ENCODE measurements around the gene DFFB.

DFFB gene

DNA sequence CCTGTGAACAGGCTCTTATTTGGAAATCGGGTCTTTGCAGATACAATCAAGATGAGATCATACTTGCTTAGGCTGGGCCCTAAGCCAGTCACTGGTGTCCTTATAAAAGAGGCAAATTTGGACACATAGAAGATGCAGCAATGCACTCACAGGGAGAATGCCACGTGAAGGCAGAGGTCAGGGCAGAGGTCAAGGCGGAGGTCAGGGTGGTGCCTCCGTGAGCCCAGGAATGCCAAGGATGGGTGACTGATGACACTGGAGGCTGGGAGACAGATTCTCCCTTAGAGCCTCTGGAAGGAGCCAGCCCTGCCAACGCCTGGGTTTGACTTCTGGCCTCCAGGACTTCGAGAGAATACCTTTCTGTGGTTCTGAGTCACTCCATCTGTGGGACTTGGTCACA is 65.6 kb downstream of the DFFB start:
- peaks cover 0 to 54% of the 10 kb centered on the region in 2 donors for H3K27me3 ChIP-seq
- H3K27ac ChIP-seq: no peak overlapping the region
- no peaks in the 10 kb centered on the region for H3K9me3 ChIP-seq
- intact Hi-C loops (cut with DNase I; ENCODE audit: low total_unique reads): no loop called here
- H3K4me3 ChIP-seq: no peak overlapping the region
- DNase-seq: no peak
- no peaks in the 10 kb centered on the region for H3K4me1 ChIP-seq
- TF ChIP-seq, protein P1, sequence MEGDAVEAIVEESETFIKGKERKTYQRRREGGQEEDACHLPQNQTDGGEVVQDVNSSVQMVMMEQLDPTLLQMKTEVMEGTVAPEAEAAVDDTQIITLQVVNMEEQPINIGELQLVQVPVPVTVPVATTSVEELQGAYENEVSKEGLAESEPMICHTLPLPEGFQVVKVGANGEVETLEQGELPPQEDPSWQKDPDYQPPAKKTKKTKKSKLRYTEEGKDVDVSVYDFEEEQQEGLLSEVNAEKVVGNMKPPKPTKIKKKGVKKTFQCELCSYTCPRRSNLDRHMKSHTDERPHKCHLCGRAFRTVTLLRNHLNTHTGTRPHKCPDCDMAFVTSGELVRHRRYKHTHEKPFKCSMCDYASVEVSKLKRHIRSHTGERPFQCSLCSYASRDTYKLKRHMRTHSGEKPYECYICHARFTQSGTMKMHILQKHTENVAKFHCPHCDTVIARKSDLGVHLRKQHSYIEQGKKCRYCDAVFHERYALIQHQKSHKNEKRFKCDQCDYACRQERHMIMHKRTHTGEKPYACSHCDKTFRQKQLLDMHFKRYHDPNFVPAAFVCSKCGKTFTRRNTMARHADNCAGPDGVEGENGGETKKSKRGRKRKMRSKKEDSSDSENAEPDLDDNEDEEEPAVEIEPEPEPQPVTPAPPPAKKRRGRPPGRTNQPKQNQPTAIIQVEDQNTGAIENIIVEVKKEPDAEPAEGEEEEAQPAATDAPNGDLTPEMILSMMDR (IDR thresholded peaks at IDR 0.05): no peak
- H3K36me3 ChIP-seq: no peaks in the 10 kb centered on the region

DNA sequence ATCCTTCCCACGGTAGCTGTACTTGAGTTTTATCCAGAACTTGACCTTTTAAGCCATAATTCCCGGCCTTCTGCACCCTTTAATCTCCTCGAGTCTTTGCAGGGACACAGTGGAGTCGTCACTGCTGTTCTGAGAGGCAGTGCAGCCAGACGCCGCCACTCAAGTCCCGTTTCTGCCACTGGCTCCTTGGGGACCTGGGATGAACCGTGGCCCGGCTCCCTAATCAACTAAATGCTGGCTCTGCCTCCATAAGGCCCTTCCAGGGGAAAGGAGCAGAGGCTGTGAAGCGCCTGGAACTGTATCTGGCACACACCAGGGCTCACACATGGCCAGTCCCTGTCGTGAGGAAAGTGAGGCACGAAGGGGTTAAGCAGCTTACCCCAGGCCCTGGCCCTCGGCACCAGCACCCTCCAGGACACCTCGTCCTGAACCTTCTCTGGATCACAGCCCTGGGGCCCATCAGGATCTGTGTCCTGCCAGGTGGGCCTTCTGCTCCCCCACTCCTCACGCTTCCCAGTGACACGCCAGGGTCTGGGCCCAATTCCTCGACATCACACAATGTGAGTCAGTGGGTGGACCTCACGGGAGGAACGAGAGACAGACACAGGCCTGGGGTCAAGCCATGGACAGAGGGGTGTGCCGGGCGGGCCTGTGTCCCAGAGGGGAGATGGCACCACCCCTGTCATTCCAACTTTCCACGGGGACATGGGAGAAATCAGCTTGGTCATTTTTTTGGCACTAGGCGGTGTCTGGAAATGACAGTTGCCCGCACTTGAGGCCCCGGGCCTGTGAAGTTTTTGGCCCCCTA is 66.3 kb downstream of the DFFB start:
- Histone ChIP-seq H3K9me3 (no peaks in the 10 kb centered on the region), H3K36me3 (no peaks in the 10 kb centered on the region), H3K27me3 (peaks cover 0 to 51% of the 10 kb centered on the region in 2 donors), H3K27ac (no peak overlapping the region), H3K4me1 (no peaks in the 10 kb centered on the region), H3K4me3 (no peak overlapping the region)
- TF ChIP-seq, protein P1 (IDR thresholded peaks at IDR 0.05): no peak
- intact Hi-C loops (cut with DNase I; ENCODE audit: low total_unique reads): no loop called here
- no peak for DNase-seq

DNA sequence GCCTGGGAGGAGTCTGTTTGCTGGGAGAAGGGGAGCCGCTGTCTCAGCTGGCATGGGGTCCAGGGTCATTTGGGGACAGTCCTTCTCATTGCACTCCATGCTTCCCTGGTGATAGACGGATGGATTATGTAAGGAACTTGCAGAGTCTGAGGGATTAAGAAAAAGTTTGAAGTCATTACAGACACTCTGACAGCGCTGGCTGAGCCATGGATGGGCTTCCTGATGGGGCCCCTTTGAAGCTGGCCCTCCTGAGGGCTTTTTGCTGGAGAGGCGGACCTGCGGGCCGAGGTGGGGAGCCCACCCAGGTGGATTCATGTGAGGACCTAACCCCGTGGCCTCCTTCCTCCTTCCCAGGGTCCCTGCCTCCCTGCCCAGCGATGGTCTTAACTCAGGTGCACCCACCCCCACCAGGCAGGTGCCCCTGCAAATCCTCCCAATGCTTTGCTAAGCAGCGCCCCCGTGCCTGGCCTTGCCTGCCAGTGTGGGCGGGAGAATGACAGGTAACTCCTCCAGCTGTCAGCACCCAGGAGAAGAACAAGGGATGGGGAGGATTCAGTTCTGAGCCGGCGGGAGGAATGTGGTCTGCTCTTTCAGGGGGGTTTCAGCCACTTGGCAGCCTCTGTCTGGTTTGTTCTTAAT is 67.0 kb downstream of the DFFB start:
- H3K4me3 ChIP-seq: no peak overlapping the region
- H3K27ac ChIP-seq: no peak overlapping the region
- no peaks in the 10 kb centered on the region for H3K9me3 ChIP-seq
- intact Hi-C loops (cut with DNase I; ENCODE audit: low total_unique reads): no loop called here
- H3K27me3 ChIP-seq: peaks cover 0 to 43% of the 10 kb centered on the region in 2 donors
- H3K4me1 ChIP-seq: no peaks in the 10 kb centered on the region
- no peaks in the 10 kb centered on the region for H3K36me3 ChIP-seq
- TF ChIP-seq, protein P1 (IDR thresholded peaks at IDR 0.05): no peak
- DNase-seq: no peak

DNA sequence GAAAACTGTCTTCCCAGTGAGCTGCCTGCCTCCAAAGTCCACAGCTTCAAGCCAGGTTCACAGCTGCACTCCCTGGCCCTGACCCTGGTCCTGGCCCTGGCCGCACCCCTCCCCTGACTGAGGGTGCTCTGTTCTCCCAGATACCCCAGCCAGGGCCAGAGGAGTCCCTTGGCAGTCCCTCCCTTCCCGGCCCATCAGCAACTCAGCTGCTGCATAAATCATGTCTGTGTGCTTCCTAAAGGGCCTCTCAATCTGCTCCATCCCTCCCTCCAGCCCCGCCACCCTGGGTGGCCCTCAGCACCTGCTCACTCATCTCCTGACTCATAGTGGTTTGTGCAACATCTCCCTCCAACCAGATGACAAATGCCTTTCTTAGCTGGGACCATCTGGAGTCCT is 67.5 kb downstream of the DFFB start:
- no peaks in the 10 kb centered on the region for H3K9me3 ChIP-seq
- intact Hi-C loops (cut with DNase I; ENCODE audit: low total_unique reads): no loop called here
- peaks cover 0 to 38% of the 10 kb centered on the region in 2 donors for H3K27me3 ChIP-seq
- TF ChIP-seq, protein P1 (IDR thresholded peaks at IDR 0.05): no peak
- no peak overlapping the region for H3K4me3 ChIP-seq
- DNase-seq: no peak
- no peaks in the 10 kb centered on the region for H3K4me1 ChIP-seq
- H3K27ac ChIP-seq: no peak overlapping the region
- no peaks in the 10 kb centered on the region for H3K36me3 ChIP-seq

DNA sequence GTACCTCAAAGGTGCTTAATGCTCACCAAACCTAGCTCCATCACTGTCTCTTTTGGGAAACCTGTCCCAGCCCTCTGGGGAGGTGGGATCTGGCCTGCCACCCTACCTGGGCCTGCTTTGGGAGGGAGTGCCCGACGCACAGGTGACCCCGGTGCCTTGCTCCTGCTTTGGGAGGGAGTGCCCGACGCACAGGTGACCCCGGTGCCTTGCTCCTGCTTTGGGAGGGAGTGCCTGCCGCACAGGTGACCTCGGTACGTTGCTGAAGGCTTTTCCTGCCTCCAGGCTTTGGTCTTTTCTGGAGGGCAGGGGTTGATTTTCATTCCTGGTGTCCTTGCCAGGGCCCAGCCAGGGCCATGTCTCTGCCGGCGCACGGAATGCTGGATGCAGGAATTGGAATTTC is 68.0 kb downstream of the DFFB start:
- H3K4me3 ChIP-seq: no peak overlapping the region
- TF ChIP-seq, protein P1 (IDR thresholded peaks at IDR 0.05): no peak
- intact Hi-C loops (cut with DNase I; ENCODE audit: low total_unique reads): no loop called here
- no peaks in the 10 kb centered on the region for H3K4me1 ChIP-seq
- H3K9me3 ChIP-seq: no peaks in the 10 kb centered on the region
- peaks cover 0 to 37% of the 10 kb centered on the region in 2 donors for H3K27me3 ChIP-seq
- no peaks in the 10 kb centered on the region for H3K36me3 ChIP-seq
- no peak for DNase-seq
- no peak overlapping the region for H3K27ac ChIP-seq
